SK-N-SH (cell line): ENCODE data around the gene ZNF19. TPM values are rescaled to one million over a fixed set of nuclear protein-coding genes. Genes with fewer than 3 reads are reported as not detected.

Experiments
- CTCF ChIA-PET: fragments of 300-600, 350-600 bp; formaldehyde crosslinking; extraction: SDS; loops from one replicate; lab custom pipeline; 2021; lab: Yijun Ruan, JAX
- POLR2A ChIA-PET: fragments of 350-600 bp; sonication (Branson Sonifier 250); formaldehyde crosslinking; extraction: SDS; loops from one replicate; lab custom pipeline; 2020; ENCODE audit warnings: antibody characterized with exemption, inconsistent platforms; lab: Yijun Ruan, JAX
- DNase-seq: peaks from one replicate; pipeline ENCODE4 v3.0.0; 2012
- H2AFZ ChIP-seq: fragments of 200-600 bp; sonication (generic); 2 replicates; pipeline ENCODE4 v1.8.1; 2016; ENCODE audit warnings: antibody characterized with exemption, mild to moderate bottlenecking, low read depth
- H3F3A ChIP-seq: fragments of 200-600 bp; sonication (generic); replicated peaks from 2 replicates; pipeline ENCODE3; 2016; ENCODE audit warnings: antibody characterized with exemption, mild to moderate bottlenecking; ENCODE audit not compliant: insufficient read depth
- H3K27ac ChIP-seq, 2 experiments: fragments of 200-500 bp in 1 of 2; fragments of 200-600 bp in 1 of 2; sonication (Bioruptor generic) in 1 of 2; sonication (generic), shearing (Covaris generic) in 1 of 2; 2 replicates each; pipeline versions ENCODE4 v1.5.1 to v1.6.1; 2014 to 2016; ENCODE audit warnings: low read depth in 2 of 2, inconsistent platforms in 1 of 2, low read length in 1 of 2, mild to moderate bottlenecking in 1 of 2, mixed read lengths in 1 of 2
- H3K27me3 ChIP-seq: fragments of 200-600 bp; sonication (generic), shearing (Covaris generic); 2 replicates; pipeline ENCODE4 v1.6.1; 2016; ENCODE audit warnings: mixed run types; ENCODE audit not compliant: insufficient read depth
- H3K36me3 ChIP-seq, 2 experiments: fragments of 200-500 bp in 1 of 2; fragments of 200-600 bp in 1 of 2; sonication (Bioruptor generic) in 1 of 2; sonication (generic) in 1 of 2; replicated peaks in 1 of 2; 2 replicates each; pipeline versions ENCODE3 to v1.5.1; 2014 to 2016; ENCODE audit warnings: low read length in 1 of 2, mild to moderate bottlenecking in 1 of 2; ENCODE audit not compliant: insufficient read depth in 2 of 2, control insufficient read depth in 1 of 2
- H3K4me1 ChIP-seq, 2 experiments: fragments of 200-500 bp in 1 of 2; fragments of 200-600 bp in 1 of 2; sonication (Bioruptor generic) in 1 of 2; sonication (generic), shearing (Covaris generic) in 1 of 2; 2 replicates each; pipeline versions ENCODE4 v1.5.1 to v1.6.1; 2014 to 2016; ENCODE audit warnings: low read depth in 1 of 2, low read length in 1 of 2, mixed run types in 1 of 2; ENCODE audit not compliant: insufficient read depth in 2 of 2, control insufficient read depth in 1 of 2
- H3K4me2 ChIP-seq: fragments of 200-600 bp; sonication (generic), shearing (Covaris generic); 2 replicates; pipeline ENCODE4 v1.6.1; 2017; ENCODE audit warnings: mixed run types
- H3K4me3 ChIP-seq, 2 experiments: fragments of 200-500 bp in 1 of 2; fragments of 200-600 bp in 1 of 2; sonication (Bioruptor generic) in 1 of 2; sonication (generic), shearing (Covaris generic) in 1 of 2; 2 replicates each; pipeline versions ENCODE4 v1.5.1 to v1.8.1; 2014 to 2016; ENCODE audit warnings: low read depth in 2 of 2, inconsistent platforms in 1 of 2, low read length in 1 of 2, mild to moderate bottlenecking in 1 of 2, mixed read lengths in 1 of 2, moderate library complexity in 1 of 2
- H3K79me2 ChIP-seq: fragments of 200-600 bp; sonication (generic); 2 replicates; pipeline ENCODE4 v1.8.1; 2017; ENCODE audit warnings: mild to moderate bottlenecking; ENCODE audit not compliant: insufficient read depth
- H3K9ac ChIP-seq: fragments of 200-600 bp; sonication (generic); 2 replicates; pipeline ENCODE4 v1.6.1; 2017; ENCODE audit warnings: mixed run types
- H3K9me2 ChIP-seq: fragments of 200-600 bp; sonication (generic); 2 replicates; pipeline ENCODE4 v1.6.1; 2017; ENCODE audit warnings: mixed run types
- H3K9me3 ChIP-seq: fragments of 200-600 bp; sonication (generic); 2 replicates; pipeline ENCODE4 v1.6.1; 2017; ENCODE audit warnings: mixed run types, mild to moderate bottlenecking, moderate library complexity
- H4K20me1 ChIP-seq: fragments of 200-600 bp; sonication (generic); 2 replicates; pipeline ENCODE4 v1.6.1; 2017; ENCODE audit warnings: mild to moderate bottlenecking, mixed run types; ENCODE audit not compliant: insufficient read depth
- CHD2 ChIP-seq: fragments of 150-350 bp; IDR thresholded peaks from 2 replicates; pipeline ENCODE4 v1.6.1; 2018; ENCODE audit warnings: low read length; ENCODE audit not compliant: partially characterized antibody
- EP300 ChIP-seq, 2 experiments: IDR thresholded peaks; 2 replicates each; pipeline versions ENCODE4 v1.4.0 to v1.6.1; 2012; ENCODE audit warnings: borderline replicate concordance in 1 of 2, low read depth in 1 of 2, low read length in 1 of 2
- EZH2phosphoT487 ChIP-seq: fragments of 200-600 bp; sonication (generic); IDR thresholded peaks from 2 replicates; pipeline ENCODE4 v1.6.1; 2017; ENCODE audit warnings: low read depth, mixed run types, mild to moderate bottlenecking, antibody characterized with exemption, moderate library complexity, borderline replicate concordance
- FOSL2 ChIP-seq: IDR thresholded peaks from 2 replicates; pipeline ENCODE4 v1.4.0; 2012; ENCODE audit warnings: low read depth, mild to moderate bottlenecking, moderate library complexity, borderline replicate concordance
- FOXJ3 ChIP-seq: sonication (generic); formaldehyde crosslinking; IDR thresholded peaks from 2 replicates; pipeline ENCODE4 v1.5.1; 2020; ENCODE audit warnings: mild to moderate bottlenecking, missing genetic modification reagents
- GATA2 ChIP-seq: sonication (generic); formaldehyde crosslinking; IDR thresholded peaks from 2 replicates; pipeline ENCODE4 v1.5.0; 2020; ENCODE audit warnings: mild to moderate bottlenecking, missing genetic modification reagents
- MEF2A ChIP-seq: IDR thresholded peaks from 2 replicates; pipeline ENCODE4 v1.4.0; 2012; ENCODE audit warnings: low read depth, borderline replicate concordance
- NFIC ChIP-seq: IDR thresholded peaks from 2 replicates; pipeline ENCODE4 v1.4.0; 2012; ENCODE audit warnings: borderline replicate concordance
- NRF1 ChIP-seq: IDR thresholded peaks from 2 replicates; pipeline ENCODE4 v1.6.1; 2012; ENCODE audit warnings: low read depth, mild to moderate bottlenecking, low read length
- PBX3 ChIP-seq: IDR thresholded peaks from 2 replicates; pipeline ENCODE4; 2012
- POLR2AphosphoS5 ChIP-seq: IDR thresholded peaks from 2 replicates; pipeline ENCODE4 v1.6.1; 2012; ENCODE audit warnings: low read depth, low read length
- RAD21 ChIP-seq: IDR thresholded peaks from 2 replicates; pipeline ENCODE4 v1.6.1; 2012; ENCODE audit warnings: mild to moderate bottlenecking, low read length
- RCOR1 ChIP-seq: fragments of 150-350 bp; IDR thresholded peaks from 2 replicates; pipeline ENCODE4 v1.6.1; 2017; ENCODE audit warnings: antibody characterized with exemption, low read length
- RFX5 ChIP-seq: IDR thresholded peaks from 2 replicates; pipeline ENCODE4 v1.6.1; 2012; ENCODE audit warnings: mild to moderate bottlenecking, improper control_type of control experiment, low read length
- RXRA ChIP-seq: IDR thresholded peaks from 2 replicates; pipeline ENCODE4 v1.4.0; 2012; ENCODE audit warnings: low read depth, mild to moderate bottlenecking, borderline replicate concordance
- SMC3 ChIP-seq: IDR thresholded peaks from 2 replicates; pipeline ENCODE4 v1.6.1; 2012; ENCODE audit warnings: low read depth, low read length, improper control_type of control experiment
- TAF1 ChIP-seq: IDR thresholded peaks from 2 replicates; pipeline ENCODE4 v1.6.1; 2012; ENCODE audit warnings: low read depth, mild to moderate bottlenecking, low read length, moderate library complexity, borderline replicate concordance
- YY1 ChIP-seq: IDR thresholded peaks from 2 replicates; pipeline ENCODE4 v1.4.0; 2012; ENCODE audit warnings: low read depth, mild to moderate bottlenecking
- WGBS: methylation state at CpG from one replicate; pipeline ENCODE4 v1.1.6; 2017; ENCODE audit warnings: low lambda C conversion rate; 5-methylcytosine and 5-hydroxymethylcytosine counted together
- polyA plus RNA-seq, 3 experiments: library from polyadenylated mRNA; depleted of rRNA; stranded (reverse); fragments of >200 nt; gene quantifications; 2 replicates each; pipeline ENCODE4 v1.2.3, GENCODE V29; 2012
- TF ChIP-seq, protein P1 (sequence below): fragments of 150-350 bp; IDR thresholded peaks from 2 replicates; pipeline ENCODE4 v1.6.1; 2016; ENCODE audit warnings: mild to moderate bottlenecking, low read depth, low read length
- TF ChIP-seq, protein P2 (sequence below): IDR thresholded peaks from 2 replicates; pipeline ENCODE4 v1.4.0; 2012; ENCODE audit warnings: low read depth, borderline replicate concordance

ZNF19 gene
- polyA plus RNA-seq, 1 of the 3 experiments (the other 2 are of a cell fraction): 1.4 TPM

DNA sequence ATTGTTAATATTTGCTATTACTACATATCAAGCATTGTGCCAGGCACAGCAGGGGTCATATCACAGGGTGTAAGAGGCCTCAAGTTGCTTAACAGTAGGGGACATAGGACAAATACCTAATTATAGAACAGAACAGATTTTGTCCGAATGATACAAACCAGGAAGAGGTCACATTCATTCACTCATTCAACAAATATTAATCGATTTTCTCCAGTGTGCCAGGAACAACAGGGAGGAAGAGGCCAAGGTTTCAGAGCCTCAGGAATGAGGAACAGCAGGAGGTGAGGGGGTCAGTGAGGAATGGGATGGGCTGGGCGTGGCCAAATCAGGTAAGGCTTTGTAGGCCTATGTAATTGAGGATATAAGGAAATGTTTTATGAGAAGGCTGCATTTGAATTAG is 25.9 kb upstream of the ZNF19 start:
- H3K27ac ChIP-seq: no peak overlapping the region
- H2AFZ ChIP-seq: no peak overlapping the region
- TF ChIP-seq PBX3: no peak
- no peak for TF ChIP-seq RXRA
- TF ChIP-seq, protein P1, sequence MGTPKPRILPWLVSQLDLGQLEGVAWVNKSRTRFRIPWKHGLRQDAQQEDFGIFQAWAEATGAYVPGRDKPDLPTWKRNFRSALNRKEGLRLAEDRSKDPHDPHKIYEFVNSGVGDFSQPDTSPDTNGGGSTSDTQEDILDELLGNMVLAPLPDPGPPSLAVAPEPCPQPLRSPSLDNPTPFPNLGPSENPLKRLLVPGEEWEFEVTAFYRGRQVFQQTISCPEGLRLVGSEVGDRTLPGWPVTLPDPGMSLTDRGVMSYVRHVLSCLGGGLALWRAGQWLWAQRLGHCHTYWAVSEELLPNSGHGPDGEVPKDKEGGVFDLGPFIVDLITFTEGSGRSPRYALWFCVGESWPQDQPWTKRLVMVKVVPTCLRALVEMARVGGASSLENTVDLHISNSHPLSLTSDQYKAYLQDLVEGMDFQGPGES: no peak
- no peak for TF ChIP-seq MEF2A
- TF ChIP-seq EZH2phosphoT487: no peak
- TF ChIP-seq POLR2AphosphoS5: no peak
- TF ChIP-seq YY1: no peak
- no peak for TF ChIP-seq FOXJ3 (CRISPR knock-in tag)
- no peak for TF ChIP-seq RCOR1
- no peak for TF ChIP-seq EP300 (IDR thresholded peaks at IDR 0.05; ENCODE audit: borderline replicate concordance in 1 of 2, low read depth in 1 of 2, low read length in 1 of 2)
- no peak for TF ChIP-seq TAF1
- TF ChIP-seq GATA2 (CRISPR knock-in tag): no peak
- TF ChIP-seq NFIC: no peak
- TF ChIP-seq FOSL2: no peak
- CTCF ChIA-PET: no interaction called here
- H3F3A ChIP-seq: no peaks in the 10 kb centered on the region
- no peaks in the 10 kb centered on the region; the same call in 1 of the 2 replicates for H3K27me3 ChIP-seq
- no peaks in the 10 kb centered on the region for H4K20me1 ChIP-seq
- H3K4me1 ChIP-seq: no peaks in the 10 kb centered on the region
- H3K9me2 ChIP-seq: no peaks in the 10 kb centered on the region
- no peak overlapping the region for H3K9ac ChIP-seq
- POLR2A ChIA-PET: no interaction called here
- no peaks in the 10 kb centered on the region for H3K9me3 ChIP-seq
- no peaks in the 10 kb centered on the region for H3K36me3 ChIP-seq
- no peak for DNase-seq
- no peak overlapping the region for H3K4me3 ChIP-seq
- no peaks in the 10 kb centered on the region for H3K79me2 ChIP-seq
- 29% methylated on average over 3 of the region's 3 CpGs for WGBS
- H3K4me2 ChIP-seq: no peak overlapping the region

GRCh38 chr16:71514476-71514875 is 25.4 kb upstream of the ZNF19 start:
- Histone ChIP-seq H3K36me3 (no peaks in the 10 kb centered on the region), H3F3A (no peaks in the 10 kb centered on the region), H3K4me2 (no peak overlapping the region), H2AFZ (no peak overlapping the region), H4K20me1 (no peaks in the 10 kb centered on the region), H3K9ac (no peak overlapping the region), H3K9me2 (no peaks in the 10 kb centered on the region), H3K4me3 (no peak overlapping the region), H3K4me1 (no peaks in the 10 kb centered on the region), H3K79me2 (no peaks in the 10 kb centered on the region), H3K9me3 (no peaks in the 10 kb centered on the region), H3K27ac (no peak overlapping the region), H3K27me3 (no peaks in the 10 kb centered on the region; the same call in 1 of the 2 replicates)
- DNase-seq: no peak
- 44% methylated on average over 7 of the region's 7 CpGs for WGBS
- POLR2A ChIA-PET: no interaction called here
- CTCF ChIA-PET: no interaction called here
- no peak for TF ChIP-seq CHD2
- TF ChIP-seq RCOR1: no peak
- TF ChIP-seq, protein P1: no peak
- TF ChIP-seq POLR2AphosphoS5: no peak
- TF ChIP-seq RAD21: no peak
- no peak for TF ChIP-seq RXRA
- TF ChIP-seq NFIC: no peak
- TF ChIP-seq, protein P2, sequence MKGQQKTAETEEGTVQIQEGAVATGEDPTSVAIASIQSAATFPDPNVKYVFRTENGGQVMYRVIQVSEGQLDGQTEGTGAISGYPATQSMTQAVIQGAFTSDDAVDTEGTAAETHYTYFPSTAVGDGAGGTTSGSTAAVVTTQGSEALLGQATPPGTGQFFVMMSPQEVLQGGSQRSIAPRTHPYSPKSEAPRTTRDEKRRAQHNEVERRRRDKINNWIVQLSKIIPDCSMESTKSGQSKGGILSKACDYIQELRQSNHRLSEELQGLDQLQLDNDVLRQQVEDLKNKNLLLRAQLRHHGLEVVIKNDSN: no peak
- no peak for TF ChIP-seq NRF1
- no peak for TF ChIP-seq YY1
- no peak for TF ChIP-seq RFX5
- no peak for TF ChIP-seq SMC3
- TF ChIP-seq, all 33 proteins: peak for 0
